Activated naive CD4-positive, alpha-beta T cell treated with anti-CD3 and anti-CD28 coated beads, Interleukin-2, amount 50 U/mL, for 72 hours (primary cell): ENCODE data around the gene CXCL6. TPM values are rescaled to one million over a fixed set of nuclear protein-coding genes. Genes with fewer than 3 reads are reported as not detected.

ENCODE experiments used
- ATAC-seq, 2 donors: fragments of 150-1000 bp; cut with Tn5 transposase; 2 replicates each; pipeline ENCODE4 v1.10.0; 2021; ENCODE audit warnings: mild to moderate bottlenecking in 2 of 2, moderate library complexity in 2 of 2
- DNase-seq, 2 donors: peaks; one replicate each; pipeline ENCODE4 v3.0.0; 2021 to 2022; ENCODE audit warnings: low spot score in 2 of 2
- H3K27ac Mint-ChIP-seq, 2 donors: one replicate each; pipeline ENCODE4 v1.8.0; 2022; ENCODE audit warnings: mild to moderate bottlenecking in 2 of 2, mixed read lengths in 2 of 2
- H3K36me3 Mint-ChIP-seq, 2 donors: one replicate each; pipeline ENCODE4 v1.8.0; 2022; ENCODE audit warnings: mixed read lengths in 2 of 2
- H3K9me3 Mint-ChIP-seq, 2 donors: one replicate each; pipeline ENCODE4 v1.8.0; 2022; ENCODE audit warnings: mixed read lengths in 2 of 2
- total RNA-seq, 2 donors: library from RNA; stranded (reverse); gene quantifications; one replicate each; pipeline ENCODE4 v1.2.3, GENCODE V29; 2022

The CXCL6 gene
- not detected for total RNA-seq

GRCh38 chr4:73836373-73837279 is at the start of gene CXCL6:
Gene CXCL6, plus strand, starts transcription at chr4:73836678. Its CDS starts 73 bp downstream, at chr4:73836751.
- no peak within 1 kb of the TSS for H3K27ac Mint-ChIP-seq
- DNase-seq (no peak), ATAC-seq (no peak)
- H3K36me3 Mint-ChIP-seq = peaks cover 0 to 8% of the 10 kb centered on the region in 2 donors
- no peaks in the 10 kb centered on the region for H3K9me3 Mint-ChIP-seq

GRCh38 chr4:73788411-73788810 is 48.1 kb upstream of the CXCL6 start:
- Mint-ChIP-seq H3K27ac (no peak overlapping the region), H3K9me3 (peaks cover 1 to 4% of the 10 kb centered on the region in 2 donors), H3K36me3 (peaks cover 0 to 4% of the 10 kb centered on the region in 2 donors)
- ATAC-seq (no peak), DNase-seq (no peak)

GRCh38 chr4:73798842-73799241 is 37.6 kb upstream of the CXCL6 start:
- ATAC-seq = no peak

GRCh38 chr4:73800206-73800605 is 36.3 kb upstream of the CXCL6 start:
- ATAC-seq (no peak), DNase-seq (no peak)
- no peaks in the 10 kb centered on the region for H3K36me3 Mint-ChIP-seq
- no peak overlapping the region for H3K27ac Mint-ChIP-seq
- peaks cover 3 to 5% of the 10 kb centered on the region in 2 donors for H3K9me3 Mint-ChIP-seq

More at GRCh38 chr4:73798842-73799241, 37.6 kb upstream of the CXCL6 start:
- DNase-seq = no peak
- Mint-ChIP-seq H3K9me3 (peaks cover 3 to 11% of the 10 kb centered on the region in 2 donors), H3K27ac (no peak overlapping the region), H3K36me3 (no peaks in the 10 kb centered on the region)

GRCh38 chr4:73801692-73802091 is 34.8 kb upstream of the CXCL6 start:
- Mint-ChIP-seq H3K9me3 (peaks cover 2 to 5% of the 10 kb centered on the region in 2 donors), H3K27ac (no peak overlapping the region), H3K36me3 (no peaks in the 10 kb centered on the region)
- DNase-seq (no peak), ATAC-seq (no peak)

- no peak overlapping the region for H3K27ac Mint-ChIP-seq
- no peak for ATAC-seq
- peaks cover 2 to 5% of the 10 kb centered on the region in 2 donors for H3K9me3 Mint-ChIP-seq
- H3K36me3 Mint-ChIP-seq = no peaks in the 10 kb centered on the region
- no peak for DNase-seq
These were observed 33.3 kb upstream of the CXCL6 start for GRCh38 chr4:73803213-73803612.

- H3K36me3 Mint-ChIP-seq = no peaks in the 10 kb centered on the region
- no peak overlapping the region for H3K27ac Mint-ChIP-seq
- ATAC-seq = no peak
- DNase-seq = no peak
- H3K9me3 Mint-ChIP-seq = peaks cover 4 to 7% of the 10 kb centered on the region in 2 donors
These were observed 26.3 kb upstream of the CXCL6 start for GRCh38 chr4:73810191-73810590.

- no peak overlapping the region for H3K27ac Mint-ChIP-seq
- ATAC-seq (no peak), DNase-seq (no peak)
These were observed 24.6 kb upstream of the CXCL6 start for GRCh38 chr4:73811841-73812240.

GRCh38 chr4:73814679-73815078 is 21.8 kb upstream of the CXCL6 start:
- Mint-ChIP-seq H3K27ac (no peak overlapping the region), H3K36me3 (no peaks in the 10 kb centered on the region), H3K9me3 (peaks cover 18% of the 10 kb centered on the region in 2 donors)
- DNase-seq (no peak), ATAC-seq (no peak)

More at GRCh38 chr4:73811841-73812240, 24.6 kb upstream of the CXCL6 start:
- H3K9me3 Mint-ChIP-seq = peaks cover 9 to 11% of the 10 kb centered on the region in 2 donors
- no peaks in the 10 kb centered on the region for H3K36me3 Mint-ChIP-seq

GRCh38 chr4:73815145-73815544 is 21.3 kb upstream of the CXCL6 start:
- DNase-seq (no peak), ATAC-seq (no peak)
- Mint-ChIP-seq H3K36me3 (no peaks in the 10 kb centered on the region), H3K9me3 (peaks cover 18% of the 10 kb centered on the region in 2 donors), H3K27ac (no peak overlapping the region)

GRCh38 chr4:73816814-73817213 is 19.7 kb upstream of the CXCL6 start:
- peaks cover 18% of the 10 kb centered on the region in 2 donors for H3K9me3 Mint-ChIP-seq
- H3K27ac Mint-ChIP-seq = peak overlapping the region in 1 of 2 donors; percentile 61
- no peaks in the 10 kb centered on the region for H3K36me3 Mint-ChIP-seq
- ATAC-seq (no peak), DNase-seq (no peak)

- no peaks in the 10 kb centered on the region for H3K36me3 Mint-ChIP-seq
- ATAC-seq = no peak
- peaks cover 20% of the 10 kb centered on the region in 2 donors for H3K9me3 Mint-ChIP-seq
- no peak overlapping the region for H3K27ac Mint-ChIP-seq
- DNase-seq = no peak
These were observed 19.1 kb upstream of the CXCL6 start for GRCh38 chr4:73817341-73817740.

GRCh38 chr4:73821325-73821724 is 15.2 kb upstream of the CXCL6 start:
- Mint-ChIP-seq H3K27ac (no peak overlapping the region), H3K9me3 (peaks cover 18 to 19% of the 10 kb centered on the region in 2 donors), H3K36me3 (no peaks in the 10 kb centered on the region)
- DNase-seq (no peak), ATAC-seq (no peak)

GRCh38 chr4:73822389-73822788 is 14.1 kb upstream of the CXCL6 start:
- DNase-seq (no peak), ATAC-seq (no peak)
- no peak overlapping the region for H3K27ac Mint-ChIP-seq
- H3K9me3 Mint-ChIP-seq = peaks cover 10 to 15% of the 10 kb centered on the region in 2 donors
- no peaks in the 10 kb centered on the region for H3K36me3 Mint-ChIP-seq

- DNase-seq = no peak
- ATAC-seq = no peak
- Mint-ChIP-seq H3K9me3 (peaks cover 6 to 12% of the 10 kb centered on the region in 2 donors), H3K27ac (no peak overlapping the region), H3K36me3 (no peaks in the 10 kb centered on the region)
These were observed 13.5 kb upstream of the CXCL6 start for GRCh38 chr4:73822812-73823504.

- no peaks in the 10 kb centered on the region for H3K36me3 Mint-ChIP-seq
- ATAC-seq (no peak), DNase-seq (no peak)
- no peak overlapping the region for H3K27ac Mint-ChIP-seq
- H3K9me3 Mint-ChIP-seq = peaks cover 6 to 12% of the 10 kb centered on the region in 2 donors
These were observed 12.7 kb upstream of the CXCL6 start for GRCh38 chr4:73823760-73824159.

GRCh38 chr4:73828956-73829355 is 7.5 kb upstream of the CXCL6 start:
- no peak overlapping the region for H3K27ac Mint-ChIP-seq
- no peak for ATAC-seq
- H3K9me3 Mint-ChIP-seq = peaks cover 0 to 7% of the 10 kb centered on the region in 2 donors
- no peak for DNase-seq
- H3K36me3 Mint-ChIP-seq = no peaks in the 10 kb centered on the region
